H1 (cell line): ENCODE measurements around the gene HABP2. TPM values are rescaled to one million over a fixed set of nuclear protein-coding genes. Genes with fewer than 3 reads are reported as not detected.

Experiments used
- CREB1 ChIP-seq: IDR thresholded peaks from 2 replicates; pipeline ENCODE4 v1.6.1; 2012; ENCODE audit warnings: inconsistent platforms
- TCF12 ChIP-seq: IDR thresholded peaks from 2 replicates; pipeline ENCODE4 v1.6.1; 2011; ENCODE audit warnings: low read depth, mild to moderate bottlenecking, low read length
- polyA plus RNA-seq, 7 experiments: library from polyadenylated mRNA; depleted of rRNA in 3 of 7; stranded (reverse) in 5 of 7; unstranded in 2 of 7; fragments of >200 nt in 5 of 7; fragments of 200-250 nt in 2 of 7; gene quantifications; 1 replicate in 5 of 7; 2 replicates in 1 of 7; 4 replicates in 1 of 7; pipeline versions ENCODE4 v1.2.1 to v1.2.3, GENCODE V29; 2011 to 2013; ENCODE audit warnings: missing spikeins in 2 of 7, mixed read lengths in 2 of 7
- total RNA-seq: library from RNA; stranded (reverse); fragmentation: NEBNext Ultra II Directional; extraction: Animal tissue kit (Norgen Biotek cat#: 25700); gene quantifications from 2 replicates; pipeline ENCODE4 v1.2.1, GENCODE V29; 2021
- TF ChIP-seq, protein P1 (sequence below): fragments of 300-600 bp; sonication (generic); IDR thresholded peaks from 2 replicates; pipeline ENCODE4 v1.7.1; 2012; ENCODE audit warnings: low read length, moderate library complexity, mild to moderate bottlenecking, inconsistent platforms; ENCODE audit not compliant: insufficient replicate concordance

The HABP2 gene
- total and polyA plus RNA-seq, 2 of the 8 experiments (the other 6 are each of a cell fraction or from before 2014, with no cell fraction given): not detected

DNA sequence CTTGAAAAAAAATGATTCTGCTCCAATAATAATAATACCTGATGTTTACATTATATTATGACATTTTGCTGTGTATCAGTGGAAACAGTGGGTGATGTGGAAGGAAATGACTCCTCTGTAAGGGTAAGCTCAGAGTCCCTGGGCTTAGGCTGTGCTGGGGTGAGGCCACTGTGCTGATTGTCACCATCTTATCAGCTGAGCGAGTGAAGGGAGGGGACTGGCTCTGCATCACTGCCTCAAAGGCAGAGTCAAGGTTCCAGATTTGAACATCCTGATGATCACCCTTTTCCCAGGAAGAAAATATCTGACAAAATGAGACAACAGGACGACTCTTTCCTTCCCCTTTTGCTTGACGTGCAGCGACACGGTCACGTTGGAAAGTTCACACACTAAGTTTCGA is 24.0 kb upstream of the HABP2 start (continued):
- TF ChIP-seq, protein P1, sequence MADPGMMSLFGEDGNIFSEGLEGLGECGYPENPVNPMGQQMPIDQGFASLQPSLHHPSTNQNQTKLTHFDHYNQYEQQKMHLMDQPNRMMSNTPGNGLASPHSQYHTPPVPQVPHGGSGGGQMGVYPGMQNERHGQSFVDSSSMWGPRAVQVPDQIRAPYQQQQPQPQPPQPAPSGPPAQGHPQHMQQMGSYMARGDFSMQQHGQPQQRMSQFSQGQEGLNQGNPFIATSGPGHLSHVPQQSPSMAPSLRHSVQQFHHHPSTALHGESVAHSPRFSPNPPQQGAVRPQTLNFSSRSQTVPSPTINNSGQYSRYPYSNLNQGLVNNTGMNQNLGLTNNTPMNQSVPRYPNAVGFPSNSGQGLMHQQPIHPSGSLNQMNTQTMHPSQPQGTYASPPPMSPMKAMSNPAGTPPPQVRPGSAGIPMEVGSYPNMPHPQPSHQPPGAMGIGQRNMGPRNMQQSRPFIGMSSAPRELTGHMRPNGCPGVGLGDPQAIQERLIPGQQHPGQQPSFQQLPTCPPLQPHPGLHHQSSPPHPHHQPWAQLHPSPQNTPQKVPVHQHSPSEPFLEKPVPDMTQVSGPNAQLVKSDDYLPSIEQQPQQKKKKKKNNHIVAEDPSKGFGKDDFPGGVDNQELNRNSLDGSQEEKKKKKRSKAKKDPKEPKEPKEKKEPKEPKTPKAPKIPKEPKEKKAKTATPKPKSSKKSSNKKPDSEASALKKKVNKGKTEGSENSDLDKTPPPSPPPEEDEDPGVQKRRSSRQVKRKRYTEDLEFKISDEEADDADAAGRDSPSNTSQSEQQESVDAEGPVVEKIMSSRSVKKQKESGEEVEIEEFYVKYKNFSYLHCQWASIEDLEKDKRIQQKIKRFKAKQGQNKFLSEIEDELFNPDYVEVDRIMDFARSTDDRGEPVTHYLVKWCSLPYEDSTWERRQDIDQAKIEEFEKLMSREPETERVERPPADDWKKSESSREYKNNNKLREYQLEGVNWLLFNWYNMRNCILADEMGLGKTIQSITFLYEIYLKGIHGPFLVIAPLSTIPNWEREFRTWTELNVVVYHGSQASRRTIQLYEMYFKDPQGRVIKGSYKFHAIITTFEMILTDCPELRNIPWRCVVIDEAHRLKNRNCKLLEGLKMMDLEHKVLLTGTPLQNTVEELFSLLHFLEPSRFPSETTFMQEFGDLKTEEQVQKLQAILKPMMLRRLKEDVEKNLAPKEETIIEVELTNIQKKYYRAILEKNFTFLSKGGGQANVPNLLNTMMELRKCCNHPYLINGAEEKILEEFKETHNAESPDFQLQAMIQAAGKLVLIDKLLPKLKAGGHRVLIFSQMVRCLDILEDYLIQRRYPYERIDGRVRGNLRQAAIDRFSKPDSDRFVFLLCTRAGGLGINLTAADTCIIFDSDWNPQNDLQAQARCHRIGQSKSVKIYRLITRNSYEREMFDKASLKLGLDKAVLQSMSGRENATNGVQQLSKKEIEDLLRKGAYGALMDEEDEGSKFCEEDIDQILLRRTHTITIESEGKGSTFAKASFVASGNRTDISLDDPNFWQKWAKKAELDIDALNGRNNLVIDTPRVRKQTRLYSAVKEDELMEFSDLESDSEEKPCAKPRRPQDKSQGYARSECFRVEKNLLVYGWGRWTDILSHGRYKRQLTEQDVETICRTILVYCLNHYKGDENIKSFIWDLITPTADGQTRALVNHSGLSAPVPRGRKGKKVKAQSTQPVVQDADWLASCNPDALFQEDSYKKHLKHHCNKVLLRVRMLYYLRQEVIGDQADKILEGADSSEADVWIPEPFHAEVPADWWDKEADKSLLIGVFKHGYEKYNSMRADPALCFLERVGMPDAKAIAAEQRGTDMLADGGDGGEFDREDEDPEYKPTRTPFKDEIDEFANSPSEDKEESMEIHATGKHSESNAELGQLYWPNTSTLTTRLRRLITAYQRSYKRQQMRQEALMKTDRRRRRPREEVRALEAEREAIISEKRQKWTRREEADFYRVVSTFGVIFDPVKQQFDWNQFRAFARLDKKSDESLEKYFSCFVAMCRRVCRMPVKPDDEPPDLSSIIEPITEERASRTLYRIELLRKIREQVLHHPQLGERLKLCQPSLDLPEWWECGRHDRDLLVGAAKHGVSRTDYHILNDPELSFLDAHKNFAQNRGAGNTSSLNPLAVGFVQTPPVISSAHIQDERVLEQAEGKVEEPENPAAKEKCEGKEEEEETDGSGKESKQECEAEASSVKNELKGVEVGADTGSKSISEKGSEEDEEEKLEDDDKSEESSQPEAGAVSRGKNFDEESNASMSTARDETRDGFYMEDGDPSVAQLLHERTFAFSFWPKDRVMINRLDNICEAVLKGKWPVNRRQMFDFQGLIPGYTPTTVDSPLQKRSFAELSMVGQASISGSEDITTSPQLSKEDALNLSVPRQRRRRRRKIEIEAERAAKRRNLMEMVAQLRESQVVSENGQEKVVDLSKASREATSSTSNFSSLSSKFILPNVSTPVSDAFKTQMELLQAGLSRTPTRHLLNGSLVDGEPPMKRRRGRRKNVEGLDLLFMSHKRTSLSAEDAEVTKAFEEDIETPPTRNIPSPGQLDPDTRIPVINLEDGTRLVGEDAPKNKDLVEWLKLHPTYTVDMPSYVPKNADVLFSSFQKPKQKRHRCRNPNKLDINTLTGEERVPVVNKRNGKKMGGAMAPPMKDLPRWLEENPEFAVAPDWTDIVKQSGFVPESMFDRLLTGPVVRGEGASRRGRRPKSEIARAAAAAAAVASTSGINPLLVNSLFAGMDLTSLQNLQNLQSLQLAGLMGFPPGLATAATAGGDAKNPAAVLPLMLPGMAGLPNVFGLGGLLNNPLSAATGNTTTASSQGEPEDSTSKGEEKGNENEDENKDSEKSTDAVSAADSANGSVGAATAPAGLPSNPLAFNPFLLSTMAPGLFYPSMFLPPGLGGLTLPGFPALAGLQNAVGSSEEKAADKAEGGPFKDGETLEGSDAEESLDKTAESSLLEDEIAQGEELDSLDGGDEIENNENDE: no peak
- TF ChIP-seq TCF12 (no peak), CREB1 (no peak)
